Neuronal stem cell (in vitro differentiated cells): Measurements from ENCODE around the gene ESPN.
A peak's percentile ranks its signal among the peaks of the same experiment; 100 is the strongest.

Experiments
- DNase-seq: peaks from one replicate; pipeline ENCODE4 v3.0.0-alpha.2; 2013; ENCODE audit warnings: low spot score
- H2AFZ ChIP-seq: one replicate; pipeline ENCODE4 v1.6.1; 2013; ENCODE audit warnings: mild to moderate bottlenecking, low read length, inconsistent platforms
- H2AK5ac ChIP-seq: 2 replicates; pipeline ENCODE4 v1.6.1; 2013; ENCODE audit warnings: low read depth, mild to moderate bottlenecking, inconsistent platforms, low read length, moderate library complexity, mixed read lengths
- H2BK120ac ChIP-seq: 2 replicates; pipeline ENCODE4 v1.6.1; 2013; ENCODE audit warnings: low read depth, mild to moderate bottlenecking, inconsistent platforms, low read length, moderate library complexity, mixed read lengths
- H2BK12ac ChIP-seq: one replicate; pipeline ENCODE4 v1.6.1; 2013; ENCODE audit warnings: low read length, inconsistent platforms
- H2BK15ac ChIP-seq: 2 replicates; pipeline ENCODE4 v1.6.1; 2013; ENCODE audit warnings: mild to moderate bottlenecking, low read length, inconsistent platforms, mixed read lengths
- H2BK5ac ChIP-seq: one replicate; pipeline ENCODE4 v1.6.1; 2013; ENCODE audit warnings: inconsistent platforms, mild to moderate bottlenecking, low read length, moderate library complexity
- H3K14ac ChIP-seq: one replicate; pipeline ENCODE4 v1.6.1; 2013; ENCODE audit warnings: low read length, inconsistent platforms
- H3K18ac ChIP-seq: 2 replicates; pipeline ENCODE4 v1.6.1; 2013; ENCODE audit warnings: low read length, inconsistent platforms
- H3K23ac ChIP-seq: 2 replicates; pipeline ENCODE4 v1.6.1; 2013; ENCODE audit warnings: low read depth, mild to moderate bottlenecking, mixed read lengths, low read length, inconsistent platforms; ENCODE audit not compliant: poor library complexity
- H3K27ac ChIP-seq: replicated peaks from 3 replicates; pipeline ENCODE4 v1.5.1; 2013; ENCODE audit warnings: low read length, inconsistent platforms
- H3K27me3 ChIP-seq, 3 experiments: 2 replicates each; pipeline ENCODE4 v1.6.1; 2013; ENCODE audit warnings: low read length in 3 of 3, mild to moderate bottlenecking in 2 of 3, inconsistent platforms in 1 of 3, low read depth in 1 of 3, mixed read lengths in 1 of 3, moderate library complexity in 1 of 3; ENCODE audit not compliant: control insufficient read depth in 3 of 3, insufficient read depth in 3 of 3
- H3K36me3 ChIP-seq, 2 donors: replicated peaks in 1 of 2; 2 replicates each; pipeline ENCODE4 v1.6.1; 2013; ENCODE audit warnings: low read length in 2 of 2; ENCODE audit not compliant: control insufficient read depth in 2 of 2, insufficient read depth in 2 of 2
- H3K4ac ChIP-seq: 2 replicates; pipeline ENCODE4 v1.6.1; 2013; ENCODE audit warnings: inconsistent platforms, mild to moderate bottlenecking, low read length, moderate library complexity
- H3K4me1 ChIP-seq, 2 donors: 1 replicate in 1 of 2; 2 replicates in 1 of 2; pipeline ENCODE4 v1.6.1; 2013; ENCODE audit warnings: low read length in 2 of 2, low read depth in 1 of 2; ENCODE audit not compliant: control insufficient read depth in 2 of 2, insufficient read depth in 1 of 2
- H3K4me2 ChIP-seq: one replicate; pipeline ENCODE4 v1.6.1; 2013; ENCODE audit warnings: mild to moderate bottlenecking, low read length, inconsistent platforms; ENCODE audit not compliant: insufficient read depth, poor library complexity, severe bottlenecking
- H3K4me3 ChIP-seq, 2 donors: 2 replicates each; pipeline ENCODE4 v1.5.1; 2013; ENCODE audit warnings: low read length in 2 of 2, mild to moderate bottlenecking in 2 of 2, inconsistent platforms in 1 of 2, moderate library complexity in 1 of 2
- H3K79me1 ChIP-seq: one replicate; pipeline ENCODE4 v1.6.1; 2013; ENCODE audit warnings: low read depth, mild to moderate bottlenecking, inconsistent platforms, low read length, moderate library complexity
- H3K9ac ChIP-seq: one replicate; pipeline ENCODE4 v1.6.1; 2013; ENCODE audit warnings: mild to moderate bottlenecking, low read depth, low read length, inconsistent platforms; ENCODE audit not compliant: poor library complexity
- H3K9me3 ChIP-seq, 2 donors: replicated peaks in 1 of 2; 2 replicates each; pipeline versions ENCODE3 to v1.6.1; 2013; ENCODE audit warnings: low read length in 2 of 2, mild to moderate bottlenecking in 2 of 2, inconsistent platforms in 1 of 2, low read depth in 1 of 2, mixed read lengths in 1 of 2, moderate library complexity in 1 of 2; ENCODE audit not compliant: control insufficient read depth in 2 of 2, insufficient read depth in 1 of 2
- H4K8ac ChIP-seq: one replicate; pipeline ENCODE4 v1.6.1; 2013; ENCODE audit warnings: low read depth, mild to moderate bottlenecking, inconsistent platforms, low read length, moderate library complexity
- H4K91ac ChIP-seq: one replicate; pipeline ENCODE4 v1.6.1; 2013; ENCODE audit warnings: low read length, low read depth, mild to moderate bottlenecking, inconsistent platforms; ENCODE audit not compliant: poor library complexity
- WGBS, 2 donors: extraction: QIAGEN DNeasy Blood & Tissue Kit; methylation state at CpG; one replicate each; pipeline ENCODE4 v1.1.7; 2013; ENCODE audit warnings: missing lambda C conversion rate in 2 of 2, mixed read lengths in 1 of 2; ENCODE audit not compliant: insufficient read length in 2 of 2, insufficient replicate concordance in 1 of 2; ENCODE audit errors: extremely low coverage in 2 of 2; 5-methylcytosine and 5-hydroxymethylcytosine counted together

The ESPN gene

DNA sequence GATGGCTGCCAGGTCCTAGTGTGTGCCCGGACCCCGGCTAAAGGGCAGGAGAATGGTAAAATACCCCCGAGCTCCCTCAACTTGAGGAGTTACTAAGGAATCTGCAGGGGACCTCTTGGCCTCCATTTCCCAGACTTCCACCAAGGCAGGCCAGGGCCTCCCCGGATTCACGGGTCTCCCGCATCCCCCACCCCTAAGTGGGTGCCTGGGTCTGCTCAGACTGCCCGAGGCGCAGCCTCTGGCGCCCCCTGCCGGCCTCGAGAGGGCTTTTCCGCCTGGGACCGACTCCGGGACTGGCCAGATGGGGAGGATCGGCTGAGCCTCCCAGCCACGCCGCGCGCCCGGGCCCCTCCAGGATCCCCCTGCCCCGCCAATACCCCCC is 65.2 kb downstream of the ESPN start:
- Histone ChIP-seq H3K36me3 (no peaks in the 10 kb centered on the region), H4K8ac (no peak overlapping the region), H2AK5ac (peak overlapping the region; percentile 94), H3K4me3 (peak overlapping the region; percentile 68 to 86), H2BK15ac (peak overlapping the region; percentile 54), H4K91ac (no peak overlapping the region), H3K79me1 (peaks cover 2% of the 10 kb centered on the region), H3K27me3 (no peaks in the 10 kb centered on the region), H3K9me3 (no peaks in the 10 kb centered on the region), H3K27ac (no peak overlapping the region), H2BK12ac (no peak overlapping the region), H3K18ac (peak overlapping the region; percentile 93), H2BK120ac (no peak overlapping the region), H2AFZ (peak overlapping the region; percentile 98), H3K14ac (peak overlapping the region; percentile 84), H3K4ac (peak overlapping the region; percentile 71), H3K9ac (peak overlapping the region; percentile 83), H3K4me2 (peak overlapping the region; percentile 92), H3K4me1 (peaks cover 12 to 18% of the 10 kb centered on the region in 2 donors), H3K23ac (peak overlapping the region; percentile 83), H2BK5ac (peak overlapping the region; percentile 47)
- DNase-seq: peak; percentile 73
- no CpG with 5 or more reads among the region's 21 CpGs for whole genome bisulfite sequencing, 2 donors

DNA sequence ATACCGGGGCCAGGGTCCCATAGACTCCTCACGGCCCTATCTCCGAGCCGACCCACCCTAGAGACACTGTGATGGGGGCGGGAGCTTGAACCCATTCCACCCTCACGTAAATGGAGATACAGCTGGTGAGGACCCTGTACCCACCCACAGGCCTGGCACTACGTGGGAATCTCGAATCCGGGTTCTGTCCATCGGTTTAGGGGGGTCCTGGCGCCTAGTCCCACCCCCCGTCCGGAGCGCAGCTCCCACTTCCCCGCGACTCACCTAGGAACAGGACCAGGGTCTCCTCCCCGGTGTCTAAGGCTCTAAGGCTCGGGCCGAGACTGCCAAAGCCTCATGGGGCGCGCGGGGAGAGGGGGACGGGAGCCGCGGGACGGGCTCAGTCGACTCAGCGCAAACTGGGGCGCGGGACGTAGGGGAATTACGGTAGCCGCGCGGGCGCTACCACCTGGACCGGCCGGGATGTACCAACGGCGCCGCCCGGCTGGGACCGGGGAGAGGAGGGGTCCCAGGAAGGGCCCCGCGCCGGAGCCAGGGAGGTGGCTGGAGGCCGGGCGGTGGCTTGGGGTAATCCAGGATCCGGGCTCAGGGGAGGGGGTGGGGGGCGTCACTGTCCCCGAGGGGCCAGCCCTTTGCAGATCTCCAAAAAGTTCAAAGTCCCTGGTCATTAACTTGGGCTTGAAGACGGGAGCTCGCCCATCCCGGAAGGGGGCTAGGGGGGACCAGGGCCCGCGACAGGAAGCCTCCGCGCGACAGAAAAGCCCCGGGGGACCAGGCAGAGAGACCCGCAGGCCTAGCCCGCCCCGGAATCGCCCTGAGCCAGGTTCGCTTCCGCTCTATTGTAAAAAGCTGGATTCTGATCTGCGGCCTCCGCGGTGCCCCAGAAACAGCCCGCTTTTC is 65.9 kb downstream of the ESPN start:
- Histone ChIP-seq H4K8ac (no peak overlapping the region), H2BK12ac (no peak overlapping the region), H3K4ac (peak overlapping the region; percentile 71), H3K9me3 (no peaks in the 10 kb centered on the region), H2AFZ (peak overlapping the region; percentile 98), H3K14ac (peak overlapping the region; percentile 84), H2BK120ac (peak overlapping the region; percentile 3), H3K4me2 (peak overlapping the region; percentile 92), H3K23ac (peak overlapping the region; percentile 83), H2BK5ac (peak overlapping the region; percentile 47), H3K27me3 (no peaks in the 10 kb centered on the region), H2AK5ac (peak overlapping the region; percentile 94), H3K36me3 (no peaks in the 10 kb centered on the region), H4K91ac (no peak overlapping the region), H3K79me1 (no peaks in the 10 kb centered on the region), H2BK15ac (peak overlapping the region; percentile 54), H3K4me3 (peak overlapping the region; percentile 68 to 86), H3K18ac (peak overlapping the region; percentile 93), H3K4me1 (peaks cover 12 to 15% of the 10 kb centered on the region in 2 donors), H3K9ac (peak overlapping the region; percentile 83), H3K27ac (no peak overlapping the region)
- WGBS, 2 donors: no CpG with 5 or more reads among the region's 70 CpGs
- DNase-seq: peak; percentile 67

DNA sequence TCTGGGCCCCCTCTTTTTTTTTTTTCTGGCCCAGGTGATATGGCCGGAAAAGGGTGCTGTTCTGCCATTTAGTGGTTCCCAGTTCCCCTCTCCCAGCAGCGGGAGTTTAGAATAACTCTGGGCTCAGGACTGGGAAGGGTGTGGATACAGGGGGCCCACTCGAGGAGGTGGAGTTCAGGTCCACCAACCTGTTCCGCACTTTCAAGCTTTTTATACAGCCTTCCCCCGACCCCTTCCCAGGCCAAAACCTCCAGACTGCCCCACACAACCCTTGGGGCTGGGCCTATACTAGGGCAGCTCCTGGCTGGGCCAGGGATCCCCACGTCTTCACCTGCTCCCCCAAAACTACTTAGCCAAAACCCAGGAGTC is 66.5 kb downstream of the ESPN start:
- peak overlapping the region; percentile 98 for H2AFZ ChIP-seq
- peak overlapping the region; percentile 92 for H3K4me2 ChIP-seq
- H4K8ac ChIP-seq: no peak overlapping the region
- H3K4ac ChIP-seq: no peak overlapping the region
- H2BK15ac ChIP-seq: no peak overlapping the region
- peak overlapping the region; percentile 76 for H2AK5ac ChIP-seq
- peak overlapping the region; percentile 68 to 86 for H3K4me3 ChIP-seq
- no peak overlapping the region for H3K23ac ChIP-seq
- H3K4me1 ChIP-seq: peaks cover 14 to 15% of the 10 kb centered on the region in 2 donors
- H3K79me1 ChIP-seq: no peaks in the 10 kb centered on the region
- H3K9me3 ChIP-seq: no peaks in the 10 kb centered on the region
- no CpG with 5 or more reads among the region's 6 CpGs for WGBS, 2 donors
- H3K9ac ChIP-seq: no peak overlapping the region
- H3K36me3 ChIP-seq: no peaks in the 10 kb centered on the region
- H2BK5ac ChIP-seq: no peak overlapping the region
- no peak for DNase-seq
- H3K27ac ChIP-seq: no peak overlapping the region
- peak overlapping the region; percentile 3 for H2BK120ac ChIP-seq
- no peak overlapping the region for H3K14ac ChIP-seq
- peaks cover 0 to 5% (median 0%) of the 10 kb centered on the region in 3 experiments for H3K27me3 ChIP-seq
- H3K18ac ChIP-seq: no peak overlapping the region
- no peak overlapping the region for H4K91ac ChIP-seq
- no peak overlapping the region for H2BK12ac ChIP-seq

GRCh38 chr1:6491480-6491962 is 66.9 kb downstream of the ESPN start, which contains the start of gene PLEKHG5:
Gene PLEKHG5, minus strand, starts transcription at chr1:6491667. Its CDS starts 14,096 bp downstream, at chr1:6477571.
- H3K4me2 ChIP-seq: peak within 1 kb of the TSS; percentile 92
- no peaks in the 10 kb centered on the region for H3K36me3 ChIP-seq
- peak within 1 kb of the TSS; percentile 68 to 86 for H3K4me3 ChIP-seq
- no peak within 1 kb of the TSS for H4K8ac ChIP-seq
- H3K9me3 ChIP-seq: no peaks in the 10 kb centered on the region
- no peak within 1 kb of the TSS for H2BK5ac ChIP-seq
- H3K27ac ChIP-seq: no peak within 1 kb of the TSS
- H3K18ac ChIP-seq: peak within 1 kb of the TSS; percentile 74
- peak within 1 kb of the TSS; percentile 98 for H2AFZ ChIP-seq
- peaks cover 0 to 8% (median 0%) of the 10 kb centered on the region in 3 experiments for H3K27me3 ChIP-seq
- peak within 1 kb of the TSS; percentile 76 for H2AK5ac ChIP-seq
- no peak within 1 kb of the TSS for H2BK15ac ChIP-seq
- no peak within 1 kb of the TSS for H3K9ac ChIP-seq
- no peak within 1 kb of the TSS for H3K14ac ChIP-seq
- H4K91ac ChIP-seq: no peak within 1 kb of the TSS
- H3K79me1 ChIP-seq: no peaks in the 10 kb centered on the region
- H3K4ac ChIP-seq: peak within 1 kb of the TSS; percentile 24
- peak within 1 kb of the TSS; percentile 3 for H2BK120ac ChIP-seq
- WGBS, 2 donors: no CpG with 5 or more reads among the region's 6 CpGs
- no peak for DNase-seq
- peaks cover 11 to 16% of the 10 kb centered on the region in 2 donors for H3K4me1 ChIP-seq
- peak within 1 kb of the TSS; percentile 83 for H3K23ac ChIP-seq
- no peak within 1 kb of the TSS for H2BK12ac ChIP-seq
